Brain microvascular endothelial cell (primary cell): ENCODE measurements around the gene ST7.

ENCODE experiments used
- DNase-seq: peaks from one replicate; pipeline ENCODE4 v3.0.0-alpha.2; 2020
- H3K27ac ChIP-seq: fragments of 250-450 bp; sonication (Bioruptor Pico); 2 replicates; pipeline ENCODE4 v1.5.1; 2020; ENCODE audit warnings: mild to moderate bottlenecking, moderate library complexity
- H3K27me3 ChIP-seq: fragments of 250-450 bp; sonication (Bioruptor Pico); replicated peaks from 2 replicates; pipeline ENCODE4 v1.5.1; 2020; ENCODE audit warnings: mild to moderate bottlenecking
- H3K36me3 ChIP-seq: fragments of 250-450 bp; sonication (Bioruptor Pico); replicated peaks from 2 replicates; pipeline ENCODE4 v1.5.1; 2020; ENCODE audit warnings: mild to moderate bottlenecking
- H3K4me3 ChIP-seq: 2 replicates; pipeline ENCODE4 v1.5.1; 2011; ENCODE audit warnings: low read depth, mild to moderate bottlenecking, control low read depth, low read length, moderate library complexity
- CTCF ChIP-seq: IDR thresholded peaks from 2 replicates; pipeline ENCODE4 v1.5.1; 2011; ENCODE audit warnings: low read depth, mild to moderate bottlenecking, moderate library complexity, low read length, control low read depth, inconsistent platforms; ENCODE audit errors: missing control alignments
- in situ Hi-C: cut with HindIII; loops from 2 replicates; pipeline ENCODE4 v1.10.0; 2017; ENCODE audit warnings: low sequenced_read_pairs, low pct_ligation_motif_present

ST7 gene

GRCh38 chr7:117153016-117153545 is 199.8 kb downstream of the ST7 start:
- TF ChIP-seq CTCF = no peak

GRCh38 chr7:117154721-117155120 is 201.4 kb downstream of the ST7 start:
- Histone ChIP-seq H3K27ac (no peak overlapping the region), H3K4me3 (no peak overlapping the region), H3K36me3 (peaks cover 5% of the 10 kb centered on the region), H3K27me3 (no peaks in the 10 kb centered on the region)
- no peak for DNase-seq
- TF ChIP-seq CTCF = no peak
- in situ Hi-C loops = no loop called here

More at GRCh38 chr7:117153016-117153545, 199.8 kb downstream of the ST7 start:
- DNase-seq = no peak
- Histone ChIP-seq H3K4me3 (no peak overlapping the region), H3K36me3 (peaks cover 5% of the 10 kb centered on the region), H3K27ac (no peak overlapping the region), H3K27me3 (no peaks in the 10 kb centered on the region)
- in situ Hi-C loops = no loop called here

- Histone ChIP-seq H3K27me3 (no peaks in the 10 kb centered on the region), H3K36me3 (peaks cover 5% of the 10 kb centered on the region), H3K4me3 (no peak overlapping the region), H3K27ac (no peak overlapping the region)
- in situ Hi-C loops = no loop called here
- DNase-seq = no peak
- no peak for TF ChIP-seq CTCF
Observed at GRCh38 chr7:117155694-117156093, 202.4 kb downstream of the ST7 start.

- no peaks in the 10 kb centered on the region for H3K27me3 ChIP-seq
- peak overlapping the region; percentile 61 for H3K27ac ChIP-seq
- DNase-seq = peak; percentile 88
- H3K36me3 ChIP-seq = peaks cover 5% of the 10 kb centered on the region
- no peak overlapping the region for H3K4me3 ChIP-seq
- in situ Hi-C loops = no loop called here
- peak; percentile 61 for TF ChIP-seq CTCF
Observed at GRCh38 chr7:117157241-117158209, 204.2 kb downstream of the ST7 start.

GRCh38 chr7:117158941-117159697 is 205.8 kb downstream of the ST7 start:
- no peak for TF ChIP-seq CTCF
- Histone ChIP-seq H3K27me3 (no peaks in the 10 kb centered on the region), H3K4me3 (no peak overlapping the region), H3K27ac (no peak overlapping the region), H3K36me3 (peaks cover 5% of the 10 kb centered on the region)
- DNase-seq = no peak
- in situ Hi-C loops = no loop called here
